ENCODE measurements around the gene KRT71.

- TF ChIP-seq, protein P1, sequence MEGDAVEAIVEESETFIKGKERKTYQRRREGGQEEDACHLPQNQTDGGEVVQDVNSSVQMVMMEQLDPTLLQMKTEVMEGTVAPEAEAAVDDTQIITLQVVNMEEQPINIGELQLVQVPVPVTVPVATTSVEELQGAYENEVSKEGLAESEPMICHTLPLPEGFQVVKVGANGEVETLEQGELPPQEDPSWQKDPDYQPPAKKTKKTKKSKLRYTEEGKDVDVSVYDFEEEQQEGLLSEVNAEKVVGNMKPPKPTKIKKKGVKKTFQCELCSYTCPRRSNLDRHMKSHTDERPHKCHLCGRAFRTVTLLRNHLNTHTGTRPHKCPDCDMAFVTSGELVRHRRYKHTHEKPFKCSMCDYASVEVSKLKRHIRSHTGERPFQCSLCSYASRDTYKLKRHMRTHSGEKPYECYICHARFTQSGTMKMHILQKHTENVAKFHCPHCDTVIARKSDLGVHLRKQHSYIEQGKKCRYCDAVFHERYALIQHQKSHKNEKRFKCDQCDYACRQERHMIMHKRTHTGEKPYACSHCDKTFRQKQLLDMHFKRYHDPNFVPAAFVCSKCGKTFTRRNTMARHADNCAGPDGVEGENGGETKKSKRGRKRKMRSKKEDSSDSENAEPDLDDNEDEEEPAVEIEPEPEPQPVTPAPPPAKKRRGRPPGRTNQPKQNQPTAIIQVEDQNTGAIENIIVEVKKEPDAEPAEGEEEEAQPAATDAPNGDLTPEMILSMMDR (conservative IDR thresholded peaks at IDR 0.05; ENCODE audit: low read length) = no peak
- no peak for TF ChIP-seq EZH2phosphoT487 (IDR thresholded peaks at IDR 0.05; ENCODE audit: borderline replicate concordance, low read depth, low read length)
Measured at GRCh38 chr12:52541709-52542108, 11.2 kb downstream of the KRT71 start.
